ENCODE data around the gene NUP133.

DNA sequence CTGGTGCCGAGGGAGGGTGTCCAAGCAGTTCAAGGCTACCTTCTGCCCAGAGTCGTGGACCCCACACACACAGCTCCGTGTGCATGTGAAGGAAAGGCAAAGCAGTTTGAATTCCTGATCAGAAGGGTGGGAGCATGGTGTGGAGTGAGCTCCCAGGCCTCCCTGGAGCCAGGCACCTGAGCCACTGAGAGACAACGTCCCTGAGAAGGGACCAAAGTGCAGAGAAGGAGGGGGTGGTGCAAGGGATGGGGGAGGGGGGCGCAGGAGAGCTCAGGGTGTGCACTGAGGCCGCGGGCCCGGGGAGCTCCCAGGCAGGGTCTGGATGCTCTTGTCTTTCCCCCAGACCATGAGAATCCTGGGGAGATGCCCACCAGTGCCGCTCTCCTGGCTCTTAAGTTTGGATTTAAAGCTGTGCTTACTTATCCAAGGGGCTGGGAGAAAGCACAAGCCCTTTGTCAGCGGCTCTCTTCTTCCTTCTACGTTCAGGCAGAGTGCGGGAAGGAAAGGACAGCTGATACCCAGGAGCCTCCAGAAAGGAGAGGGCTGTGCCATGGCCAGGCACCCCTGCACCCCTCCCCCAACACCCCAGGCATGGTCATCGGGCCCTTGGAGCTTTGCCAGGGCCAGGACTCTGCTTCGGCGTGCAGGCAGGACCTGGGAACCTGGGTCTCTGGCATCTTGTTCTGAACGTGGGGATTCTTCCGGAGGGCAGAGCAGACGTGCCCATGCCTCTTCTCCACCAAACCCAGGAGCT is 98.3 kb downstream of the NUP133 start:
- TF ChIP-seq, protein P1, sequence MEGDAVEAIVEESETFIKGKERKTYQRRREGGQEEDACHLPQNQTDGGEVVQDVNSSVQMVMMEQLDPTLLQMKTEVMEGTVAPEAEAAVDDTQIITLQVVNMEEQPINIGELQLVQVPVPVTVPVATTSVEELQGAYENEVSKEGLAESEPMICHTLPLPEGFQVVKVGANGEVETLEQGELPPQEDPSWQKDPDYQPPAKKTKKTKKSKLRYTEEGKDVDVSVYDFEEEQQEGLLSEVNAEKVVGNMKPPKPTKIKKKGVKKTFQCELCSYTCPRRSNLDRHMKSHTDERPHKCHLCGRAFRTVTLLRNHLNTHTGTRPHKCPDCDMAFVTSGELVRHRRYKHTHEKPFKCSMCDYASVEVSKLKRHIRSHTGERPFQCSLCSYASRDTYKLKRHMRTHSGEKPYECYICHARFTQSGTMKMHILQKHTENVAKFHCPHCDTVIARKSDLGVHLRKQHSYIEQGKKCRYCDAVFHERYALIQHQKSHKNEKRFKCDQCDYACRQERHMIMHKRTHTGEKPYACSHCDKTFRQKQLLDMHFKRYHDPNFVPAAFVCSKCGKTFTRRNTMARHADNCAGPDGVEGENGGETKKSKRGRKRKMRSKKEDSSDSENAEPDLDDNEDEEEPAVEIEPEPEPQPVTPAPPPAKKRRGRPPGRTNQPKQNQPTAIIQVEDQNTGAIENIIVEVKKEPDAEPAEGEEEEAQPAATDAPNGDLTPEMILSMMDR (conservative IDR thresholded peaks at IDR 0.05; ENCODE audit: low read depth, low read length), result no peak
- no peak for TF ChIP-seq MXI1 (IDR thresholded peaks at IDR 0.05; ENCODE audit: borderline replicate concordance, low read depth, low read length)
